ENCODE measurements around the gene GTF2A1L. TPM values are rescaled to one million over a fixed set of nuclear protein-coding genes. Genes with fewer than 3 reads are reported as not detected.

GTF2A1L gene
- total RNA-seq, 2 experiments from 2014 or later, result not detected

DNA sequence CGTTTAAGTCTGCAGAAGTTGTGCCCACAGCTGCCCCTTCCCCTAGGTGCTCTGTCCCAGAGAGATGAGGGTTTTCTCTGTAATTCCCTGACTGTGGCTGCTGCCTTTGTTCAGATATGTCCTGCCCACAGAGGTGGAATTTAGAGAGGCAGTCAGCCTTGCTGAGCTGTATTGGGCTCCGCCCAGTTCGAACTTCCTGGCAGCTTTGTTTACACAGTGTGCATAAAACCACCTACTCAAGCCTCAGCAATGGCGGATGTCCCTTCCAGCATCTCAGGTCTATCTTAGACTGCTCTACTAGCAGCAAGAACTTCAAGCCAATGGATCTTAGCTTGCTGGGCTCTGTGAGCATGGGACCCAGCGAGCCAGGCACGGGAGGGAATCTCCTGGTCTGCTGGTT lies 89.8 kb downstream of the GTF2A1L start:
- no peaks in the 10 kb centered on the region for H3K36me3 Mint-ChIP-seq (ENCODE audit: low read depth)
- ChIA-PET POLR2A (no interaction called here), CTCF (no interaction called here)
- no peak overlapping the region for H3K27ac Mint-ChIP-seq
- H3K4me1 Mint-ChIP-seq (ENCODE audit: low read depth), result no peaks in the 10 kb centered on the region
- H3K4me3 Mint-ChIP-seq, result no peak overlapping the region
- intact Hi-C loops (cut with micrococcal nuclease), result no loop called here
- H3K9me3 Mint-ChIP-seq, result no peaks in the 10 kb centered on the region
- TF ChIP-seq, protein P1, sequence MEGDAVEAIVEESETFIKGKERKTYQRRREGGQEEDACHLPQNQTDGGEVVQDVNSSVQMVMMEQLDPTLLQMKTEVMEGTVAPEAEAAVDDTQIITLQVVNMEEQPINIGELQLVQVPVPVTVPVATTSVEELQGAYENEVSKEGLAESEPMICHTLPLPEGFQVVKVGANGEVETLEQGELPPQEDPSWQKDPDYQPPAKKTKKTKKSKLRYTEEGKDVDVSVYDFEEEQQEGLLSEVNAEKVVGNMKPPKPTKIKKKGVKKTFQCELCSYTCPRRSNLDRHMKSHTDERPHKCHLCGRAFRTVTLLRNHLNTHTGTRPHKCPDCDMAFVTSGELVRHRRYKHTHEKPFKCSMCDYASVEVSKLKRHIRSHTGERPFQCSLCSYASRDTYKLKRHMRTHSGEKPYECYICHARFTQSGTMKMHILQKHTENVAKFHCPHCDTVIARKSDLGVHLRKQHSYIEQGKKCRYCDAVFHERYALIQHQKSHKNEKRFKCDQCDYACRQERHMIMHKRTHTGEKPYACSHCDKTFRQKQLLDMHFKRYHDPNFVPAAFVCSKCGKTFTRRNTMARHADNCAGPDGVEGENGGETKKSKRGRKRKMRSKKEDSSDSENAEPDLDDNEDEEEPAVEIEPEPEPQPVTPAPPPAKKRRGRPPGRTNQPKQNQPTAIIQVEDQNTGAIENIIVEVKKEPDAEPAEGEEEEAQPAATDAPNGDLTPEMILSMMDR (IDR thresholded peaks at IDR 0.05), result no peak
- ATAC-seq (no peak), DNase-seq (no peak)
- peaks cover 6% of the 10 kb centered on the region for H3K27me3 Mint-ChIP-seq

DNA sequence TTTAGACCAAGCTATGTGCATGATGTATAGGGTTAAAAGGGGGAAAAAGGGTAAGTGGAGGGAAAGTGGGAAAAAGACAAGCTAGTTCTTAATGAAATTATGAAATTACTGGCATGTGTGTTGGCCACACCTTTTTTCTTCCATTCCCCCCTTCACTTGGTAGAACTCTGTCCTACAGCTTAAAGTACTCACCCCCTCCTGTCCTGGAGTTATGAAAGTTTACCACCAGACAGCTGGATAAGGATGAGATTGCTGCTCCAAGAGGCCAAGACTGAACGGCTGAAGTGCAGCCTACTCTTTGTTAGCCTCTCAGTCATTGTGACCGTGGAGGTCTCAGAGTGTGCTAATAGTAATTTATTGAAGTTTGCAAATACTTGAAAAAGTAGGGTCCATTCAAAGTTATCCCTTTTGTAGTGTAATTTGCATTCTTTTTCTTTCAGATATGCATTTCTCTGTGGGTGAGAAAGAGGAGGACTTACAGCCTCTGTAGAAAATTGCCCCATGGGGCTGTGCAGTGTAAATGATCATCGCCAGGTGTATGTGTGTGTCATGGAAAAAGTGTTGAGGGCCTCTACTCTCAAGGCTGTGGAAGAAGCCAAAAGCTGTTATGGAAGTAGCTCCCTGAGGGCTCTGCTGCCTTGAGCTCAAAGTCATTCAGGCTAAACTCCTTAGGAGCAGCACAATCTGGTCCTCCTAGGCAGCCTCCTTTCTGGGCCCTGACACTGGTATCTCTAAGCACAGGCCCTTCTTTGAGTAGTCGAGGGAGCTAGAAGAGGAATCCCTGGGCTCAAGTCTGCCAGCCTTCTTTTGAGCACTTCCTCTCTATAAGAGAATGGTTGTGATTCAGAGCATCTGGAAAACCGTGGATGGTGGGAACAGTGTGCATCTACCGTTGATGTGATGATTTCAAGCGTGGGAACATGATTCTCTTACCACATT lies 91.7 kb downstream of the GTF2A1L start:
- Mint-ChIP-seq H3K27ac (no peak overlapping the region), H3K36me3 (ENCODE audit: low read depth) (no peaks in the 10 kb centered on the region), H3K27me3 (peaks cover 6% of the 10 kb centered on the region), H3K4me1 (ENCODE audit: low read depth) (no peaks in the 10 kb centered on the region), H3K9me3 (no peaks in the 10 kb centered on the region), H3K4me3 (no peak overlapping the region)
- ATAC-seq (no peak), DNase-seq (no peak)
- intact Hi-C loops (cut with micrococcal nuclease), result no loop called here
- POLR2A ChIA-PET, result no interaction called here
- CTCF ChIA-PET, result no interaction called here
- TF ChIP-seq, protein P1 (IDR thresholded peaks at IDR 0.05), result no peak

DNA sequence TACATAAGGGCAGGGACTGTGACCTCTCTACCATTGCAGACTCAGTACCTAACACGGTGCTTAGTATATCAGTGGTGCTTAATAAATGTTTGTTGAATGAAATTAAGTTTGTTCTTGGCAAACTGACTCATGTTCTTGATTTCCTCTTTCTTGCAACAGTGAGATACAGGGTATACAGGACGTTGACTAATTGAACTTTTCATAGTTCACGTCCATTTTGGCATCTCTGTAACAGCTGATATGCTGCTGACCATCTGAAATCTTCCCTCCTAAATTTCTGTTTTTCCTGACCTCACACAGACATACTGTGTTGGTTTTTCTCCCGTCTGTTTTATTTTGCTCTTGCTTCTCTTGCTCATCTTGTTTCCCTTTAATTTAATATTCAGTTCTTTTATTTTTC lies 93.7 kb downstream of the GTF2A1L start:
- Mint-ChIP-seq H3K4me3 (no peak overlapping the region), H3K27ac (no peak overlapping the region), H3K36me3 (ENCODE audit: low read depth) (no peaks in the 10 kb centered on the region), H3K9me3 (no peaks in the 10 kb centered on the region), H3K4me1 (ENCODE audit: low read depth) (no peaks in the 10 kb centered on the region), H3K27me3 (peaks cover 7% of the 10 kb centered on the region)
- ChIA-PET POLR2A (no interaction called here), CTCF (no interaction called here)
- TF ChIP-seq, protein P1 (IDR thresholded peaks at IDR 0.05), result no peak
- ATAC-seq (no peak), DNase-seq (no peak)
- intact Hi-C loops (cut with micrococcal nuclease), result no loop called here

DNA sequence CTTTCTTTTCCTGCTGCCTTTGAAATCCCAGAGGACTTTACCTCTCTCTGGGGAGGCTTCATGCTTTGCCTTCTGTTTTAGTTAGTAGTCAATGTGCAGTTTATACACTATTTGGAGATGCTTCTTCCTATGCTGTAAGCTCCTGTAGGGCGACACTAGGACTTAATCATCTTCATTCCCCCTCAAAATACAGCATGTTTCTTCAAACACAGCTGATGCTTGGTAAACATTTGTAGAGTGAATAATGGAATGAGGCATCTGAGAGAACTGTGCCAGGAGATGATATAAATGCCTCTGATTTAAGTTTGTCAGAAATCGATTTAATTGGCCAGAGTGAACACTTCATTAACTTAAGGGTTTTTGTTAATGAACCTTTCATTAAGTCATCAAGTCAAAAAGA lies 94.5 kb downstream of the GTF2A1L start:
- ChIA-PET POLR2A (no interaction called here), CTCF (no interaction called here)
- intact Hi-C loops (cut with micrococcal nuclease), result no loop called here
- Mint-ChIP-seq H3K4me3 (no peak overlapping the region), H3K27ac (no peak overlapping the region), H3K9me3 (no peaks in the 10 kb centered on the region), H3K4me1 (ENCODE audit: low read depth) (no peaks in the 10 kb centered on the region), H3K27me3 (peaks cover 7% of the 10 kb centered on the region), H3K36me3 (ENCODE audit: low read depth) (no peaks in the 10 kb centered on the region)
- ATAC-seq, result no peak
- DNase-seq, result no peak
- TF ChIP-seq, protein P1 (IDR thresholded peaks at IDR 0.05), result no peak

DNA sequence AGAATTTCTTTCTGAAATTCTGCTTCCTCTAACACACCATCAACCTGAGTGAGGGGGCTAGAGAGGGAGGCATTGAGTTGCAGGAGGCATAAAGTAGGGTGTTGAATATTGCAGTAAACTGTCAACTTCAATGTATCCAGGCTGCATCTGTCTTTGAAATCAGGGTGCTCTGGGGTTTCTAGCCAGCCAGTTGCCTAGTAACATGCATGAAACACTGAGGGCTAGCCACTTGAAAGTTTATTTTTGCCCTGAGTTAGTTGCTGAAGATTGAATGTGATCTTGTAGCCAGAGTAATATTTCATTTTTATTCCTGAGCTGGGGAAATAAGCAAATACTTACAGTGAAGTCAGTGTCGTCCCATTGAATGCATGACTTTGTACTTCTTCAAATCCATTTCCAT lies 96.0 kb downstream of the GTF2A1L start:
- TF ChIP-seq, protein P1 (IDR thresholded peaks at IDR 0.05), result no peak
- Mint-ChIP-seq H3K9me3 (no peaks in the 10 kb centered on the region), H3K4me3 (no peak overlapping the region), H3K27me3 (peaks cover 7% of the 10 kb centered on the region), H3K36me3 (ENCODE audit: low read depth) (no peaks in the 10 kb centered on the region), H3K27ac (no peak overlapping the region), H3K4me1 (ENCODE audit: low read depth) (no peaks in the 10 kb centered on the region)
- intact Hi-C loops (cut with micrococcal nuclease), result no loop called here
- DNase-seq, result no peak
- POLR2A ChIA-PET, result no interaction called here
- no peak for ATAC-seq
- CTCF ChIA-PET, result no interaction called here

Measured in activated CD8-positive, alpha-beta T cell treated with anti-CD3 and anti-CD28 coated beads for 36 hours (primary cell).